Measurements from ENCODE around the gene RBM15.

DNA sequence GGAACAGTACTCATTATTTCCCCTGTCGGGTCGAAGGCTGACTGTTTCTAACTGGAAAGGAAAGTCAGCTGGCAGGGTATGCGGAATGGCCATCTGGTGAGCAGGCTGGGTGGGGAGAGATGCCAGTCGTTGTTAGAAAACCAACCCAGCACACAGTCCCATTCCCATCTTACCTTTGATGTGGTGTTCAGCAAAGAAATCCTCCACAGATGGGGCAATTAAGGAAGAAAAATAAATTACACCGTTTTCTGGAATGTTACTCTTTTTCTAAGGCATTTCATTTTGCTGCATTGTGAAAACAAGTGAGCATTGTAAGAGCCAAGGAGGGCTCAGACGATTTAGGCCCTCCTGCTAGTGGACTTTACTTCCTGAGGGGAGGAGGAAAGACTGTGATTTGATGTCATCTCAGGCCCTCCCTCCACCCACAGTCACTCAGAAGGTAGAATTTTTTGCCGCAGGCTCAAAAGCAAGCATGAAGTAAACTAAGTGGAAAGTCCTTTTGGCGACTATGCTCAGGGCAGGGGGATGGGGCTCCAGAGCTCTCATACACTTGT, 51.6 kb downstream of the RBM15 start, which contains the start of gene SLC16A4:
- TF ChIP-seq, protein P1, sequence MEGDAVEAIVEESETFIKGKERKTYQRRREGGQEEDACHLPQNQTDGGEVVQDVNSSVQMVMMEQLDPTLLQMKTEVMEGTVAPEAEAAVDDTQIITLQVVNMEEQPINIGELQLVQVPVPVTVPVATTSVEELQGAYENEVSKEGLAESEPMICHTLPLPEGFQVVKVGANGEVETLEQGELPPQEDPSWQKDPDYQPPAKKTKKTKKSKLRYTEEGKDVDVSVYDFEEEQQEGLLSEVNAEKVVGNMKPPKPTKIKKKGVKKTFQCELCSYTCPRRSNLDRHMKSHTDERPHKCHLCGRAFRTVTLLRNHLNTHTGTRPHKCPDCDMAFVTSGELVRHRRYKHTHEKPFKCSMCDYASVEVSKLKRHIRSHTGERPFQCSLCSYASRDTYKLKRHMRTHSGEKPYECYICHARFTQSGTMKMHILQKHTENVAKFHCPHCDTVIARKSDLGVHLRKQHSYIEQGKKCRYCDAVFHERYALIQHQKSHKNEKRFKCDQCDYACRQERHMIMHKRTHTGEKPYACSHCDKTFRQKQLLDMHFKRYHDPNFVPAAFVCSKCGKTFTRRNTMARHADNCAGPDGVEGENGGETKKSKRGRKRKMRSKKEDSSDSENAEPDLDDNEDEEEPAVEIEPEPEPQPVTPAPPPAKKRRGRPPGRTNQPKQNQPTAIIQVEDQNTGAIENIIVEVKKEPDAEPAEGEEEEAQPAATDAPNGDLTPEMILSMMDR (IDR thresholded peaks at IDR 0.05): no peak
- no peak for TF ChIP-seq POLR2A (IDR thresholded peaks at IDR 0.05)
